GM18499 (cell line): Measurements from ENCODE around the gene PPFIA1.

Experiments
- ATAC-seq: cut with Tn5 transposase; IDR thresholded peaks from one replicate; pipeline ENCODE4 v1.9.1; 2021; ENCODE audit warnings: moderate number of reproducible peaks; ENCODE audit not compliant: insufficient read depth, unreplicated experiment

PPFIA1 gene

GRCh38 chr11:70270104-70270876 is at the start of gene PPFIA1:
Gene PPFIA1, plus strand, starts transcription at chr11:70270690. Its CDS starts 1,483 bp downstream, at chr11:70272173.
- ATAC-seq, result peak; percentile 48

DNA sequence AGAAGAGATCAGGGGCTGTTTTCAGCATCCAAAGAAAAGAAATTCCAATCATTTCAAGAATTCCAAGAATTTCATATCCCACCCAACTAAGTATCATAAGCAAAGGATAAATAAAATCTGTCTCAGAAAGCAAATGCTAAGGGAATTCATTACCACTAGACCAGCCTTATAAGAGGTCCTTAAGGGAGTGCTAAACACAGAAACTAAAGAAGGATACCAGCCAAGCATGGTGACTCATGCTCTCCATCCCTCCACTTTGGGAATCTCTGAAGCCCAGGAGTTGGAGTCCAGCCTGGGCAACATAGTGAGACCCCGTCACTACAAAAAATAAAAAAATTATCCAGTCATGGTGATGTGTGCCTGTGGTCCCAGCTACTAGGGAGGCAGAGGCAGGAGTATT is 49.6 kb upstream of the PPFIA1 start:
- ATAC-seq, result no peak

GRCh38 chr11:70225681-70226177 is 44.8 kb upstream of the PPFIA1 start:
- no peak for ATAC-seq

GRCh38 chr11:70226183-70226582 is 44.3 kb upstream of the PPFIA1 start:
- ATAC-seq, result no peak

DNA sequence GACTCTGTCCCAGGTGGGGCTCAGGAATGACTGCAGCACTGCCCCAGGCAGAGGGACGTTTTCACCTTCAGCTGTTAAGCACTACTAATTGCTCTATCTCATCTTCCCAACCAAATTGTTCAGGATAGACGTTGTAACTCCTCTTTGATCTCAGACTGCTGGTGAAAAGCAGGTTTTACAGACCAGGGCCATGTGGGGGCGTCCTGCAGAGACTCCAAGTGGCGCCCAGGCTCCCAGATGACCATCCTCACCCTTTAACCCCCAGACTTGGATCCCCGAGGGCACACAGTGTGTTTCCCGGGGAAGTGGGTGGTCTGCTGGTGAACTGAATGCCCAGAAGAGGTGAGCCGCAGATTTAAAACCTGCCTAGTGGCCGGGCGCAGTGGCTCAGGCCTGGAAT is 43.5 kb upstream of the PPFIA1 start:
- no peak for ATAC-seq

DNA sequence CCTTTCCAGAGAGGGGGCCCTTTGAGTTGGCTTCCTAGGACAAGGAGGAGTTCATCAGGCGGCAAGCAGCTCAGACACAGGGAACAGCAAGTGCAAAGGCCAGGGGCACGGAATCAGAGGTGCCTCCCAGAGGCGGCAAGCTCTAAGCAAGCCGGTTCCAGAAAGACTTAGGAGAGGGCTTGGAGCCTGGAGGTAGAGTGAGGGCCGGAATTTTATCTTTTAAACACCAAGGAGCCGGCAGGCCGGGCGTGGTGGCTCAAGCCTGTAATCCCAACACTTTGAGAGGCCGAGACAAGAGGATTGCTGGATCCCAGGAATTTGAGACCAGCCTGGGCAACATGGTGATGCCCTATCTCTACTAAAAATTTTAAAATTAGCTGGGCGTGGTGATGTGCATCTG is 40.8 kb upstream of the PPFIA1 start:
- ATAC-seq, result no peak

DNA sequence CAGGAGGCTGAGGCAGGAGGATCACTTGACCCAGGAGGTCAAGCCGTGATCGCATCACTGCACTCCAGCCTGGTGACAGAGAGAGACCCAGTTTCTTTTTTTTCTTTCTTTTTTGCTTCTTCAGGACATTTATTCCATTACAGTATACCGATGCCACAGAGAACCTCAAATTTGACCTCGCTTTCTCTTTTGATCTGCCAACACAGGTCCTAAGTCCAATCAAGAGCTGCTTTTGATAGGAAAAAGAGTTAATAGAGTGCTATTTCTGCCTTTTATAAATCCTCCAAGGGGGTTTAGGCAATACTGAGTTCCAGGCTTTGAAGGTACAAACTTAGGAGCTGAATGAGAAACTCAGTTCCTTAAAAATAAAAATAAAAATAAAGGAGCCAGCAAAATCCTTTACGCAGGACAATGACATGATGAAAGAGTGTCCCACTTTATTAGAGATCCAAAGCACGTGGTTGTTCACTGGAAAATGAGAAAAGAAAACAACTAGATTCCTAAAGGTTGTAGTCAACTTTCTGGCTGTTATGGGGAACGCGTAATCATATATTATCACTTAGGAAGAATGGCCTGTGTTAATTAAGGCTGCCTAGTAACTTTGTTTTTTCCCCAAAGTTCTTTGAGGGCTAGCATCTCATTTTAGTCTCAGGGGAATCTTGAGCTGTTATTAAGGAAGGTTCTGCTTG is 40.2 kb upstream of the PPFIA1 start:
- ATAC-seq, result no peak

- ATAC-seq, result no peak
Measured at GRCh38 chr11:70230840-70231710, 39.4 kb upstream of the PPFIA1 start.

DNA sequence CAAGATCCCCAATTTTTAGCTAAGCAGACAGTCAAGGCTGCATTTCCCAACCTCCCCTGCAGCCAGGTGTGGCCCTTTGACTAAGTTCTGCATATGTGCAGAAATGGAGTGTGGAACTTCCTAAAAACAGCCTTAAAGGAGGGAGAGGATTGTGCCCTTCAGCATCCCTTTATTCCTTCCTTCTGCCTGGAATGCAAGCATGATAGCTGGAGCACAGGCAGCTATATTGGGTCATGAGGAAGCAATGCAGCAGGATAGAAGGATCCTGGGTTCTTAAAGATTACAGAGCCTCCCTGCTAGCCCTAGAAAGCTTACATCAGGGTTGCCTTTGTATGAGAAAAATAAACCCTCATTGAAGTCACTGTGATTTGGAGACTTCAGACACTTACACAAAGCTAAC is 37.5 kb upstream of the PPFIA1 start:
- no peak for ATAC-seq

DNA sequence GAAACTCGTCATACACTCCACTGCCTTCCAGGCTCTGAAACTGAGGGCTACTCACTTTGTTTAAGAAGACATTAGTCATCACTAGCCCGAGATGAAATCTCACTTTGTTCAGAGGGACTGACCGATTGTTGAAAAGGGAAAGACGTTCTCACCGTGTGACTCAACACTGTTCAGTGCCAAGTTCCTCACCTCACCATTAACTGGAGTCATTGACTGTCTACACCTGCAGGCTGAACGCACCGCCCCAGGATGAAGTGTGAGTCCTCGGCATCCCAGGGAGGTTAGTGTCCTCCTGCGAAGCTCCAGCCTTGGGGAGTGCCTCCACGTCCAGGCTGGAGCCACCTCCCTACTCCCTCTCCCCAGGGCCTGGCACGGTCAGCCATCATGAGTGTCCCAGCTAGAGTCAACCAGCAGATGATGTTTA is 37.0 kb upstream of the PPFIA1 start:
- ATAC-seq, result no peak

- no peak for ATAC-seq
Measured at GRCh38 chr11:70233962-70234361, 36.5 kb upstream of the PPFIA1 start.

DNA sequence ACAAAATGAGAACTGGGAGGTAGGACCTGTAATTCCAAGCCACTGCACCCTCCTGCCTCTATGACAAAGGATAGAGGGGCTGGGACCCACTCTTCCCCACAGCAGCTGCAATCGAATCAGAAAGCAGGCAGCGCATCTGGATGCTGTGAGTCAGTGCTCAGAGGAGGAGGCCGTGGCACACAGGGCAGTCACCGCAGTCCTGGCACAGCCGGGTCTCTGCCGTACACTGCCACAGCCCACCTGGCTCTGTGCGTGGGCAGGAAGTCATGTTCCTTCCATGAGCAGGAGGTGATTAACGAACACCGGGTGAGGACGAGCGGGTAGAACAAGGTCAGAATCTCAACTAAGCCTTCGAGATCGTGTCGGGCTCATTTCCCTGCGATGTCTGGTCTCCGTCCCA is 30.2 kb upstream of the PPFIA1 start:
- no peak for ATAC-seq

- ATAC-seq, result no peak
Measured at GRCh38 chr11:70241709-70242108, 28.8 kb upstream of the PPFIA1 start.

DNA sequence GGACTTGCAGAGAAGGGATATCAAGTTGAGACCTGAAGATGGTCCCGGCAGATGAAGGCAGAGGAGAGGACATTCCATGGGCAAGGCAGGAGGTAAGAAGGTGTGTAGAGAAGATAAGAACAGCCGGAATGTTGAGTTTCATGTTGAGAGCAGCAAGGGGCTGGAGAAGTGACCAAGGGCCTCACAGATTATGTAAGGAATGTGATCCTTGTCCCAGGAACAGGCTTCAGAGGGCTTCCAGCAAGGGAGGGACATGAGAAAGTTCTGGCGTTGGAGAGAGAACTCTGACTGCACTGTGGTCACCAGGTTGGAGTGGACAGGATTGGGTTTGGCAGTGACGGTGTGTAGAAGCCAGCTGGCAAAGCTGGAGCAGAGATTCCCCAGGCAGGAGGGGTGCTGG is 27.6 kb upstream of the PPFIA1 start:
- no peak for ATAC-seq

GRCh38 chr11:70243912-70244652 is 26.4 kb upstream of the PPFIA1 start:
- ATAC-seq, result no peak

DNA sequence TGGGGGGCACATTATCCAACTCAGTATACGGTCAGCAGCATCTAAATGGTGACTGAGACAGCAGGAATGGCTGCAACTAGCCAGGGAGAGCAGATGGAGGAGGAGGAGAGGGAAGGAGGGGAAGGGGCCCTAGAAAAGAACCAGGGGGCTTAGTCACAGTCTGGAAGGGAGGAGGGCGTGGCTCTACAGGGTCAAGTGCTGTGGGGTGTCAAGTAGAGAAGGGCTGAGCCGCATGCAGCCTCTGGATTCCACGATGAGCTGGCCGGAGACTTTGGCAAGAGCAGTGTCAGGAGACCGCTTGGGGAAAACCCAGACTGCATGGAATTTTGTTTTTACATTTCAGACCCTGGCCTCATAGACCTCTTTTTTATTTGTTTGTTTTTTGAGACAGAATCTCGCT is 25.8 kb upstream of the PPFIA1 start:
- no peak for ATAC-seq

DNA sequence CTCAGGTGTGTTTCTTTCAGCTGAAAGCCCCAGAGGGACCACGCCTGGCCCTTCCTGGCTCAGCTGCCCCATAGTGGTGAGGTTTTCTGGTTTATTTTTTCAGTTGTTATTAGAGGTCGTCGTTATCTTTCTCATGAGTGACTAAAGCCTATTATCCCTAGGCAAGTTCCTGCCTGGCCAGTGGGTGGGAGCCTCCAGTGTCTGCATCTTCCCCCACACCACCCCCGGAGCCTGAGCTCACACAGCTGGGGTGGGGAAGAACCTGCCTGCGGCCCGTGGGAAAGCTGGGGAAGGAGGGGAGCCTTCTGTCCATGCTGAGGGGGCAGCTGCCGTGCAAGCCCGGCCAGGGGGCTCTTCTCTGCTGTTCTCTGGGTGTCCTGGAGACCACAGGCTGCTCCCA is 24.3 kb upstream of the PPFIA1 start:
- ATAC-seq, result no peak

DNA sequence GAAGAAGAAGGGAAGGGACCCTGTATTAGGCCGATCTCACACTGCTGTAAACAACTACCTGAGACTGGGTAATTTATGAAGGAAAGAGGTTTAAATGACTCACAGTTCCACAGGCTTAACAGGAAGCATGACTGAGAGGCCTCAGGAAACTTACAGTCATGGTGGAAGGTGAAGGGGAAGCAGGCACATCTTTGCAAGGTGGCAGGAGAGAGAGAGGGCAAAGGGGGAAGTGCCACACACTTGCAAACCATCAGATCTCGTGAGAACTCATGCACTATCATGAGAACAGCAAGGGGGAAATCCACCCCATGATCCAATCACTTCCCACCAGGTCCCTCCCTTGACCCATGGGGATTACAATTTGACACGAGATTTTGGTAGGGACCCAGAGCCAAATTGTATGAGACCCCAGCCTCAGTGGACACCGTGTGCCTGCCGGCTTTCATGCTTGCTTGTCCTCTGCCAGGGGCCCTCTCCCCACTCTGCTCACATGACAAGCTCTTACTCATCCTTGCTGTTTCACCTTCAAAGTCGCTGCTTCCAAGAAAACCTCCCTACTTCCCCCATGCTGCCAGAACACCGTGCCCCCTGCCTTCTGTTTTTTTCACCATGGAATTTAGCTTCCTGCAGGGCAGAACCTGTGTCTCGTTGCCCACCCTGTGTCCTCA is 23.3 kb upstream of the PPFIA1 start:
- ATAC-seq, result no peak

DNA sequence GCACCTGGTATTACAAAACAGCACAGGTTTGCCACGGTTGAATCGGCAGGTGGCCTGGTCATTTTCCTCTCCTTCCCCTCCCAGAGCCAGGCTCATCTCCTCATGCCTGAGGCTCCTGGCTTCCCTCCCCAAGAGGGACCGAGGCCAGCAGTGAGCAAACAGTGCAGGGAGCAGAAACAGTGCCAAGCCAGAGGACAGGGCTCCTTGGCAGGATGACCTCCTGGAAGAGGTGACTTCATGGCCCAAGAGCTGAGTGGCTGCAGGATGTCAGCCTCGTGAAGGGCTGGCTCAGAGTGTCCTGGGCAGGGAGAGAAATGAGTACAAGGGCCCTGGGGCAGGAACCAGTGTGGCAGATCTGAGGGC is 22.8 kb upstream of the PPFIA1 start:
- no peak for ATAC-seq
